GM21390 (cell line): ENCODE data around the gene HIC2.
"Not testable (repeated sequence)": the region's sequence is repeated elsewhere in the genome, so short reads cannot be mapped to it uniquely, and the experiment has no call there.

Source experiments
- ATAC-seq: cut with Tn5 transposase; IDR thresholded peaks from one replicate; pipeline ENCODE4 v1.9.1; 2021; ENCODE audit not compliant: unreplicated experiment

The HIC2 gene

DNA sequence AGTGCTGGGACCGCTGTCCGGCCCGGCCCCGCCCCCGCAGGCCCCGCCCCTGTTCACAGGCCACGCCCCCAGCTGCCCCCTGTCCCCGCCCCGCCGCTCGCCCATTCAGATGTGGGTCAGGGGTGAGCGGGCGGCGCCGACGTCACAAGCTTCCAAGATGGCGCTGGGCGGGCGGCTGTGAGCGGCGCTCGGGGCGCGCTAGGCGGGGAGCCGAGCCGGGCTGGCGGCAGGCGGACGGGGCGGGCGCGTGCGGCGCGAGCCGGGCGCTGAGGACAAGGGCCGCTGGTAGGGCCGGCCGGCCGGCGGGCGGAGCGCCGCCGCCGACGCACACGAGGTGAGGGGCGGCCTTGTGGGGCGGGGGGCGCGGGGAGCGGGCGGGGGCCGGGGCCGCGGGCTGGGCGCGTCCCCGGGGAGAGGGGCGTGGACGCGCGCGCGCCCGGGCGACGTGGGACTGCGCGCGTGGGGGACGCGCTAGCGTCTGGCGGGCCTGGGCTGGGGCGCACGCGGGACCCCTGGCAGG lies at the start of gene HIC2:
TSS of gene HIC2 (plus strand) at position 145 of the 520 bp plus-strand sequence. CDS start 25,461 bp downstream, outside the sequence.
- ATAC-seq = peak; percentile 86

DNA sequence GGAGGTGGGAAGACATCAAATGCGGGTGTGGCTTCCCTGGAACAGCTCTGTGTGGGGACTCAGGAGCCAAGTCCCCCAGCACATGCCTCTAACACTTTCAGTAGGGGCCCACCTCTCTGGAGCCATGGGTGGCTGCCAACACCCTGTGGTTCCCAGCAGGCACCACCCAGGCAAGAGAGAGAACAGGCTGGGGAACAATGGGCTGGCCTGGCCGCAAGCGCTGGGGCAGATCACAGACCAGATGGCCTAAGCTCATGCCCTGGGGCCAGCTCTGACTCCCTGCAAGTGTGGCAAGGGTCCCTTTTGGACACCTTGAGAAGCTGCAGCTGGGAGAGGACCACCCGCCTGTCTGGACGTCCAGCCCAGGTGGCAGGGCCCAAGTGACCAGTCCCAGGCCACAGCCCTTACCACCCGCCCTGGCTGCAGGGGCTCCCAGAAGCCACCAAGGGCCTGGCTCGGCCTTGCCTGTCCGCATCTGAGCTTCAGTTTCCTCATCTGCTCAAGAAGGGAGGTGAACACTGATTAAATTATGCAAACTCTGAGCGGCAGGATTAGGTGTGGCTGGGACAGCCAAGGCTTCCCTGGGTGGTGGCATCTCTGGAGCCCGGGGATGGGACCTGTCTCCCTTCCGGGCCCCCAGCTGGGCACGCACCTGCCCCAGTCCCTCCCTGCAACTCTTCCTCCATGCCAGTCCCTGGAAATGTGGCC lies 48.4 kb upstream of the HIC2 start:
- not testable (repeated sequence) for ATAC-seq

DNA sequence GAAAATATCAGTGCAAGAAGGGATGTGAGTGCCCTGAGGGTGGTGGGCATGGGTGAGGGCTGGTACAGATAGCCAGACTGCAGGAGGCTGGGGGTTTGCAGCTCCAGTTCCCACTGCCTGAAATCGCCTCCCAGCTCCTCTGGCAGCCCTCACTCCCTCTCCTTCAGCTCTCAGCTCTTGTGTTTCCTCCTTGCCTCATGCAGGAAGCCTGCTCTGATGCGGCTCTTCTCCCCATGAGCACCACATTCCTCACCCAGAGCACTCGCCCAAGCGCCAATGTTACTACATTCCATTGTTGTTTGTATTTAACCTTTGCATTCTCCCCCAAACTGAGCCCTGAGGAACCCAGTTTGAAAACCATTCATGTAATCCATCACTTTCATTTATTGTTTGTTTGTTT lies 41.3 kb upstream of the HIC2 start:
- ATAC-seq = not testable (repeated sequence)

DNA sequence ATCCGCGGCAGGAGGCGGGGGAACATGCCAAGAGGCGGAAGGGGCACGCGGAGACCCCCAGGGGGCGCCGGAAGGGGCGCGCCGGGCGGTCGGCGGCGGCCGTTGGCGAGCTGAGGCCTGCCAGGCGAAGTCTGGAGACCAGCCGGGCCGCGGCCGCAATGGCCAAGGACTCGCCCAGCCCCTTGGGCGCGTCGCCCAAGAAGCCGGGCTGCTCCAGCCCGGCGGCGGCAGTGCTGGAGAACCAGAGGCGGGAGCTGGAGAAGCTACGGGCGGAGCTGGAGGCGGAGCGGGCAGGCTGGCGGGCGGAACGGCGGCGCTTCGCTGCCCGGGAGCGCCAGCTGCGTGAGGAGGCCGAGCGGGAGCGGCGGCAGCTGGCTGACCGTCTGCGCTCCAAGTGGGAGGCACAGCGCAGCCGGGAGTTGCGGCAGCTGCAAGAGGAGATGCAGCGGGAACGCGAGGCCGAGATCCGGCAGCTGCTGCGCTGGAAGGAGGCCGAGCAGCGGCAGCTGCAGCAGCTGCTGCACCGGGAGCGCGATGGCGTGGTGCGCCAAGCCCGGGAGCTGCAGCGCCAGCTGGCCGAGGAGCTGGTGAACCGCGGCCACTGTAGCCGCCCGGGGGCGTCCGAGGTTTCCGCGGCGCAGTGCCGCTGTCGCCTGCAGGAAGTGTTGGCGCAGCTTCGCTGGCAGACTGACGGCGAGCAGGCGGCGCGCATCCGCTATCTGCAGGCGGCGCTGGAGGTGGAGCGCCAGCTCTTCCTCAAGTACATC lies 33.3 kb upstream of the HIC2 start, which contains the start of gene RIMBP3B:
TSS of gene RIMBP3B (plus strand) at position 51 of the 767 bp plus-strand sequence. CDS start at position 159, 108 bp downstream.
- ATAC-seq = peak; percentile 74

- peak; percentile 18 for ATAC-seq
These were observed 32.5 kb upstream of the HIC2 start for GRCh38 chr22:21384468-21385357.

GRCh38 chr22:21389480-21389879 lies 27.7 kb upstream of the HIC2 start:
- not testable (repeated sequence) for ATAC-seq

DNA sequence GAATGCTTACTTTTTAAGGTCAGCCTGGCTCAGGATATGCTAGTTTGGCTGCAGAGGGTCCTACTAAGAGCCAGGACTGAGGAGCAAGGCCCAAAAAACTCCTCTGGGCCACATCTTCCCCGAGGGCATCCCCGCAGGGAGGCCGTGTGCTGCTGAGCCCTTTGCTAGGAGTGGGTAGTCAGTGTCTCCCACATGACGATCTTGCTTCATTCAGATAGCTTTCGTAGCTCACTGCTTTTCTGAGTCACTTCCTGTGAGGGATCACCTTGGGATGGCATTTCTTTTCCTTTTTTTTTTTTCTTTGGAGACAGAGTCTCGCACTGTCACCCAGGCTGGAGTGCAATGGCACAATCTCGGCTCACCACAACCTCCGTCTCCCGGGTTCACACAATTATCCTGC lies 27.2 kb upstream of the HIC2 start:
- ATAC-seq = not testable (repeated sequence)

DNA sequence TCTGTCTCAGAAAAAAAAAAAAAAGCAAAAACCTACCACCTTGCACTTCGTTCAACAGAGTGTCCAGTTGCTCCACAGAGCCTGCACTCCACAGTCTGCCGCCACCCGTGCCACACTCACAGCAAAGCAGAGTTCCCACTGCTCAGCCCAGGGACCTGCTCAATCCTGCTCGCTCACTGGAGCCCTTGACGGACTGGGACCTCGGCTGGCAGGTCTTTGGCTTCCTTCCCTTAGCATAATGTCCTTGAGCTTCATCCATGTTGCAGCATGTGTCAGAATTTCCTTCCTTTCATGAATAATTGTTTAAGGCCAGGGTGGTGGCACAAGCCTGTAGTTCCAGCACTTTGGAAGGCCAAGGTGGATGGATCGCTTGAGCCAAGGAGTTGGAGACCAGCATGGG lies 22.6 kb upstream of the HIC2 start:
- not testable (repeated sequence) for ATAC-seq

- ATAC-seq = not testable (repeated sequence)
These were observed 15.8 kb upstream of the HIC2 start for GRCh38 chr22:21401197-21401969.

GRCh38 chr22:21402763-21403314 lies 14.3 kb upstream of the HIC2 start:
- not testable (repeated sequence) for ATAC-seq

DNA sequence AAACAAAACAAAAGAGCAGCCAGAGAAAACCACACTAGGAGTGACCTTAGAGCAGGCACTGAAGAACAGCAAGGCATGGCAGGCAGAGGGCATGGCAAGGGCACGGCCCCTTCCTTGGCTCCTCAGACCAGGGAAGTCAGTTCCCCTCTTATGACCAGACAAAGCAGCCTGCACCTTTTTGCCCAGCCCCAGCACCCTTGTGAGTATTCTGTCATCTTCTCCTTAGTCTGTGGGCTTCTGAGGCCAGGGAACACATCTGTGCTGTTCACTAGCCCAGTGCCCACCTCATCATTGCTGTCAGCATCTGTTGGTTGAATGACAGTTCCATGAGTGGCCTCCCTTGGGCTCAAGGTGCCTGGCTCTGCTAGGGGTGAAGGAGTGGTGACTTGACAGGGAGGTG lies 10.0 kb upstream of the HIC2 start:
- ATAC-seq = not testable (repeated sequence)

GRCh38 chr22:21407792-21408191 lies 9.4 kb upstream of the HIC2 start:
- not testable (repeated sequence) for ATAC-seq

DNA sequence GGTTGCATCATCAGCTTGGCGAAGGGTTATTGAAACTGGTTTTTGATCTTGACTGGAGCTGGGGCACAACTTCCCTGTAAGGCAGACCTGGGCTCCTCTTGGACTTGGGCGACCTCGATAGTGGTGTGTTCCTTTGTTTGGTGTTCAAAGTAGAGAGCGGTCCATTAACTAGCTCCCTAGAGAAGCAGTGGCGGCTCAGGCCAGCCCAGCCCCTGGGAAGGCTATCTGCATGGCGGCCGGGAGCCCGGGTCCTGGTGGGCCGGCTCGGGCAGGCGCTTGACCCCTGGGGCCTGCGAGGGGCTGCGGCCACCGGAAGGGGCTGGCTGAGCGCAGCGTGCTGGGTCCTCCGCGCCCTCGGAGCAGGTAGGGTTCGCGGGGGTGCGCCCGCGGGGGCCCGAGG lies 796 bp upstream of the HIC2 start:
- ATAC-seq = not testable (repeated sequence)

DNA sequence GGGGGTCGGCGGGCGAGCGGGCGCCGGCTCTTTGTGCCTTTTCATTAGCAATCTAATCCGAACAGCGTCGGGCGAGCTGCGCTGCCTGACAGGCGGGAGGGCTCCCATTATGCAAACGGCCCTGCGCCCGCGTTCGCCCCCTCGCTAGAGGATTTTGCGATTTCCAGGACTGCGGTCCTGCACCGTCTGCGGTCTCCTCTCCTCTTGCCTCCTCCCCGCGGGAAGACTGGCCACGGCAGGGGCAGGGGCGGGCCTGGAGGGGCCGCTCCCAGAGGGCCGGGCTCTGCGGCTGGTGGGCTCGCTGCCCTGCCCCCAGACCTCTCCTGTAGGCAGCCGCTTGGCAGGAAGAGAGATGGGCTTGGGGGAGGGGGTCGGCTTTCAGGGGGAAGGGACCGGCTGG lies 682 bp downstream of the HIC2 start:
- peak; percentile 32 for ATAC-seq

GRCh38 chr22:21418974-21419638 lies 1.9 kb downstream of the HIC2 start:
- not testable (repeated sequence) for ATAC-seq

- not testable (repeated sequence) for ATAC-seq
These were observed 3.1 kb downstream of the HIC2 start for GRCh38 chr22:21420180-21420763.

DNA sequence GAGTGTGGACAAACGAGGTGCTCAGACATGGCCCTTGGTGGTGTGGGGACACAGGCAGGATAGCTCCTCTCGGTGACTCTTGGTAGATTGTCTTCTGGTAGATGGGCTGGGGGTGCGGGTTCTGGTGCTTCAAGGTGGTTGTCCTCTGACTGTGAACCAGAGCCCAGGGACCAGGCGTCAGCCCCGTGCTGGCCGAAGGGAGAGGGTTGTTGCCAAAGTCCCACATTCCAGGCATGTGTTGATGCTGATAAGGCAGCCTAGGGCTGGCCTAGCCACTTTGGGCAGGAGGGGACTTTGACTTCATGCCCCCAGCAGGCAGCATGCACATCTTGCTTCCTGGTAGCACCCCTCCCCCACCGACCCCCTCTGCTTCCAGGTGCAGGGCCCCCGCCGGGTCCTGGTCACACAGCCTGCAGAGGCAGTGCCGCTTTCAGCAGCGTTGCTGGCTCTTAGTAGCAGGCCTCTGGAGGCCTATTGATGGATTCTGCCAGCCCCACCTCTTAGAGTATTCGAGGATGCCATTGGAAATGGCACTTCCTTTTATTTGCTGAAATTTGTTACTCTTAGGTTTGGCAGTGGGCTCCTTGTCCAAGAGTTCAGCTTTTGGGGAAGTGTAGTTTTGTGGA lies 7.0 kb downstream of the HIC2 start:
- not testable (repeated sequence) for ATAC-seq
